Testis (tissue), 2 donors: ENCODE results near the gene RNF144B.

Experiments
- CTCF ChIP-seq, 3 experiments: fragments of 450-650 bp in 2 of 3; fragments of 200-600 bp in 1 of 3; sonication (generic) in 1 of 3; IDR thresholded peaks; one replicate each; pipeline ENCODE4 v1.5.1; 2016 to 2019; ENCODE audit warnings: antibody characterized with exemption in 3 of 3, mild to moderate bottlenecking in 2 of 3, moderate library complexity in 1 of 3
- POLR2A ChIP-seq: fragments of 450-650 bp; IDR thresholded peaks from one replicate; pipeline ENCODE4 v1.6.1; 2017; ENCODE audit warnings: antibody characterized with exemption, mild to moderate bottlenecking, moderate library complexity

- no peak for TF ChIP-seq CTCF (IDR thresholded peaks at IDR 0.05)
- TF ChIP-seq POLR2A: no peak
These were observed 42.6 kb downstream of the RNF144B start for GRCh38 chr6:18429655-18430297.
